ENCODE data around the gene COL9A3.
"Not testable (repeated sequence)": the region's sequence is repeated elsewhere in the genome, so short reads cannot be mapped to it uniquely, and the experiment has no call there.

The COL9A3 gene

DNA sequence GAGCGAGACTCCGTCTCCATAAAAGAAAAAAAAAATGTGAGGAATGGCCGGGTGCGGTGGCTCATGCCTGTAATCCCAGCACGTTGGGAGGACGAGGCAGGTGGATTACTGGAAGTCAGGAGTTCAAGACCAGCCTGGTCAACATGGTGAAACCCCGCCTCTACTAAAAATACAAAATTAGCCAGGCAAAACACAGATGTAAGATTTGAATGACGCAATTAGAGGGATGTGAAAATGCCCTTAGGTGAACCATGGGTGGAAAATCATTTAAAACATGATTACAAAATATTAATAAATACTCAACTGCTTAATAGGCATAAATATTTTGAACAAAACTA lies 20.9 kb downstream of the COL9A3 start:
- no peaks in the 10 kb centered on the region for H3K9me3 Mint-ChIP-seq (ENCODE audit: low read depth)
- H3K27me3 Mint-ChIP-seq = no peaks in the 10 kb centered on the region
- no peak overlapping the region for H3K4me3 Mint-ChIP-seq
- H3K36me3 Mint-ChIP-seq = no peaks in the 10 kb centered on the region
- H3K27ac Mint-ChIP-seq = no peak overlapping the region
- H3K4me1 Mint-ChIP-seq (ENCODE audit: low read depth) = peaks cover 2% of the 10 kb centered on the region

DNA sequence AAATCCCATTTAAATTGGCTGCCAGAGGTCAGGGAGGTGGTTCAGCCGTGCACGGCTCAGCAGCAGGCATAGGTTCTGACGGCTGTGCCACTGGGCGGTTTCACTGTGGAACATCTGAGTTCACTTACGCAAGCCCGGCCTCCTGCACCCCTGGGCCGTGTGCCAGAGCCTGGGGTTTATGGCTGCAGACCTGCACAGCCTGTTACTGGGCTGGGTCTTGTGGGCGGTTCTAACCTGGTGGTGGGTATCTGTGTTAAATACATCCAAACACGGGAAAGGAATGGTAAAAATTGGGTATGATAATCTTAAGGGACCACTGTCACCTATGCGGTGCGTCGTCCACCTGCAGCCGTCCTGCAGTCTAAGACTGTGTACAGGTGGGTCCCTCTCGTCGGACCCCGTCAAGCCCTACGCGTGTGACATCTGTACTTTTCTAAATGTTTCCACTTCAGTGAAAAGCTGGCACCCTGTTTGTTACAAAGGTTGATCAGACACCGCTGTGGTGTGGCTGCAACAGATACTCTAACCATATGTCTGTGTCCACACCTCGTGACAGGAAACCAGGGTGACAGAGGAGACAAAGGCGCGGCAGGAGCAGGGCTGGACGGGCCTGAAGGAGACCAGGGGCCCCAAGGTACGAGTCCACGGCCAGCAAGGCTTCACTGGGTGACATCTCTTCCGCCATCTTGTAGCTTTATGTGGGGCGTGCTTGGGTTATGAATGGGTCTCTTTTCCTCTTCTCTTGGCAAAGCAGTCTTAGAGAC lies 21.5 kb downstream of the COL9A3 start:
- Mint-ChIP-seq H3K9me3 (ENCODE audit: low read depth) (no peaks in the 10 kb centered on the region), H3K27ac (no peak overlapping the region), H3K4me1 (ENCODE audit: low read depth) (no peaks in the 10 kb centered on the region), H3K4me3 (no peak overlapping the region), H3K27me3 (no peaks in the 10 kb centered on the region), H3K36me3 (no peaks in the 10 kb centered on the region)

DNA sequence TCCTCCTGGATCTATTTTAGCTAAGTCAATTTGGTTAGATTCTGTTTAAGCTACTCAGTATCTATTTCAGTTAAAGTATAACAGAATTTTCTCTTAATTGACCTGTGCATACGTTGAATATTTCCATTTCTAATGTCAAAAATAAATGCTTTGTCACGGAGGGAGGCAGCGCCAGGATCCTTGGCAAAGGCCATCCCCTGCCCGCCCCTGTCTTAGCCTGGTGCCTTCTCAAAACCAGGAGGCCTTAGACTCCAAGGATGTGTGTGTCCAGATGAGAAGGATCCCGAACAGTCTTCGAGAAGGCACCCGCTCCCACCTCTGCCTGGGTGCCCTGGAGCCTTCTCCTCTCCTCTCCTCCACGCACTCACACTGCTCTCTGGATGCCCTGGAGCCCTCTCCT lies 22.4 kb downstream of the COL9A3 start:
- no peaks in the 10 kb centered on the region for H3K4me1 Mint-ChIP-seq (ENCODE audit: low read depth)
- no peak overlapping the region for H3K27ac Mint-ChIP-seq
- no peak overlapping the region for H3K4me3 Mint-ChIP-seq
- H3K36me3 Mint-ChIP-seq = peaks cover 3% of the 10 kb centered on the region
- H3K27me3 Mint-ChIP-seq = no peaks in the 10 kb centered on the region
- no peaks in the 10 kb centered on the region for H3K9me3 Mint-ChIP-seq (ENCODE audit: low read depth)

DNA sequence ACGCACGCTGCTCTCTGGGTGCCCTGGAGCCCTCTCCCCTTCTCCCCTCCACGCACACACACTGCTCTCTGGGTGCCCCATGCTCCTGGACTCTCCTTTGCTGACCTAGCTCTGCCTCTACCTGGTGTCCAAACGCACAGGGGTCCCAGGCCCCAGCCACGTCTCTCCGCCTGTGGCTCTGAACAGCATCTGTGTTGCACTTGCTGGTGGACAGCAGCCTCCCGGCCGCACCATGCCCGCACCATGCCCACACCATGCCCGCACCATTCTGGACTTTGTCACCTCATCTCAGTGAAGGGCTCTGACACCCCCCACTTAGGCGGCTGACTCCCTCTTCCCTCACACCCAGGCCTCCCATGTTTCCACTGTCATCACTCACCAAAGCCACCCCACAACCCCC lies 23.0 kb downstream of the COL9A3 start:
- H3K27me3 Mint-ChIP-seq = no peaks in the 10 kb centered on the region
- no peaks in the 10 kb centered on the region for H3K9me3 Mint-ChIP-seq (ENCODE audit: low read depth)
- peaks cover 3% of the 10 kb centered on the region for H3K36me3 Mint-ChIP-seq
- no peak overlapping the region for H3K27ac Mint-ChIP-seq
- H3K4me3 Mint-ChIP-seq = no peak overlapping the region
- H3K4me1 Mint-ChIP-seq (ENCODE audit: low read depth) = no peaks in the 10 kb centered on the region

DNA sequence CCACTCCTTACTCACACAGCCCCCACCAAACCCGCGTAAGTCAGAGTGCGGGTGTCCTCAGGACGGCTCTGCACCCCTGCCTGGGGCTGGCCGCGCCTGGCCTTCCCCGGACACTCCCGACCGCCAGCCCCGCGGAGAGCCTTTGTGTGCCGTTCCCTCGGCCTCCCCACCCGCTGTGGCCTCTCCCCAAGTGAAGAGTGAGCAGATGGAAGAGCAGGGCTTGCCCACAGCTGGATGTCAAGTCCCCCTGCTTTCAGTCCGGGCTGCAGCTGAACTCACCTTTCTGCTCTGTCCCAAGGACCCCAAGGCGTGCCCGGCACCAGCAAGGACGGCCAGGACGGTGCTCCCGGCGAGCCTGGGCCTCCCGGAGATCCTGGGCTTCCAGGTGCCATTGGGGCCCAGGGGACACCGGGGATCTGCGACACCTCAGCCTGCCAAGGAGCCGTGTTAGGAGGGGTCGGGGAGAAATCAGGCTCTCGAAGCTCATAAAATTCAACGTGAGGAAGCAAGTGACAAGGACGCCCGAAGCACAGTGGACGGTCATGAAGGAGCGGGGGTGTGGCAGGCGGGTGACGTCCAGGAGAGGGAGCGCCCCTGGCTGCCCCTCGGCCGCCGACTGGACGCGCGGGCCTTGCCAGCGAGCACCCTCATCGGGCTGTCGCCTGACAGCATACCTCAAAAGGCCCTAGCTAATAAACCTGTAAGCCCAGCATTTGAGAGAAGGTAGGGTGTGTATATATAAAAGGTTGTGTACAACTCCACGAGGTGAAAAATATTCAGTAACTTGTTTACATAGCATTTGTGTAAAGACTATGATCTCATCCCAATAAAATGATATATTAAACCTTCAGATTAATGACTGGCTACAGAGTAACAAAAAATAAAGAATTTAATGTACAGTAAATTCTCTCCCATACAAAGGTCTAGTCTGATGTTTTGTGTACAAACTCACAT lies 23.7 kb downstream of the COL9A3 start:
- Mint-ChIP-seq H3K27ac (no peak overlapping the region), H3K4me1 (ENCODE audit: low read depth) (no peaks in the 10 kb centered on the region), H3K9me3 (ENCODE audit: low read depth) (no peaks in the 10 kb centered on the region), H3K27me3 (no peaks in the 10 kb centered on the region), H3K36me3 (peaks cover 4% of the 10 kb centered on the region), H3K4me3 (no peak overlapping the region)

DNA sequence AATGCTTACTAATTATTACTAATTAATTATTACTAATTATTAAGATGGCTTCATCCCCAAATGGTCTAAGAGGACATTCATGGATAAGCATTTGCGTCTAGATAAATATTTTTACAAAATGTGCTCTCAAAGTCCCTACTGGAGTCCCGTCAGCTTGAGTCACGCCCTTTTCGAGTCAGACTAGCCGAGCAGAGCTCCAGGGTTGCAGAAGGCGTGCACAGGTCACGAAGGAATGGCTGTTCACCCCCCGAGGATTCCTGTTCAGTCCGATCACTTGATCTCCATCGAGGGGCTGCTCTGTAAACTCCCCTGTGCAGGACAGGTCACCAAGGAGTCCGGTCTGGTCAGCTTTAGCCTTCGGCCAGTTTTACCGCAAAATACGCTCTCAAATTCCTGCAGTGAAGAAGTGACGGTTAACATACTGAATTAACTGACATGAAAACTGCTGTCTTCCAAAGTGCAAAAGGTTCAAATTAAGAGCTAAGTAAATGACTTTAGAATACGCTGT lies 24.9 kb downstream of the COL9A3 start:
- Mint-ChIP-seq H3K4me1 (ENCODE audit: low read depth) (no peaks in the 10 kb centered on the region), H3K36me3 (peaks cover 4% of the 10 kb centered on the region), H3K27me3 (no peaks in the 10 kb centered on the region), H3K27ac (no peak overlapping the region), H3K4me3 (no peak overlapping the region), H3K9me3 (ENCODE audit: low read depth) (no peaks in the 10 kb centered on the region)

DNA sequence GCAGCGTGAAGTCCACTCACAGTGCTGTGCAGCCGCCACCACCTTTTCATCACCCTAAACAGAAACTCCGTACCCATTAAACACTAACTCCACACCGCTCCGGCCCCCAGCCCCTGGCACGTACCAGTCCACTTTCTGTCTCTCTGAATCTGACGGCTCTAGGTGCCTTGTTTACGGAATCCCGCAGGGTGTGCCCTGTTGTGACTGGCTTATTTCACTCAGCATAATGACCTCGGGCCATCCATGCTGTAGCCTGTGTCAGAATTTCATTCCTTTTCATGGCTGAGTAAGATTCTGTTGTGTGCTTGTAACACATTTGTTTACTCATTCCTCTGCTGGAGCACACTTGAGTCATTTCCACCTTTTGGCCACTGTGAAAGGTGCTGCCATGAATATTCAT lies 26.8 kb downstream of the COL9A3 start:
- Mint-ChIP-seq H3K36me3 (peaks cover 4% of the 10 kb centered on the region), H3K27me3 (no peaks in the 10 kb centered on the region), H3K9me3 (ENCODE audit: low read depth) (no peaks in the 10 kb centered on the region), H3K4me1 (ENCODE audit: low read depth) (no peaks in the 10 kb centered on the region), H3K27ac (no peak overlapping the region), H3K4me3 (no peak overlapping the region)

DNA sequence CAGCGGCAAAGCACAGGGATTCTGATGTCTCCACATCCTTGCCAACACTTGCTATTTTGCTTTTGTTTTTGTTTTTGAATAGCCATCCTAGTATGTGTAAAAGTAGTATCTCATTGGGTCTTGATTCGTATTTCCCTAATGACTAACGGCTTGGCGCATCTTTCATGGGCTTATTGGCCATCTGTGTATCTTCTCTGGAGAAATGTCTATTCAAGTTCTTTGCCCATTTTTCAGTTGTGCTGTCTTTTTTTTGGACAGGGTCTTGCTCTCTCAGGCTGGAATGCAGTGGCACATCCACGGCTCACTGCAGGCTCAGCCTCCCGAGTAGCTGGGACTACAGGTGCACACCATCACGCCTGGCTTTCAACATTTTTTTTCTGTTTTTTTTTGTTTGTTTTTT lies 27.3 kb downstream of the COL9A3 start:
- no peaks in the 10 kb centered on the region for H3K9me3 Mint-ChIP-seq (ENCODE audit: low read depth)
- H3K36me3 Mint-ChIP-seq = peaks cover 4% of the 10 kb centered on the region
- H3K27ac Mint-ChIP-seq = no peak overlapping the region
- H3K4me1 Mint-ChIP-seq (ENCODE audit: low read depth) = no peaks in the 10 kb centered on the region
- H3K4me3 Mint-ChIP-seq = no peak overlapping the region
- no peaks in the 10 kb centered on the region for H3K27me3 Mint-ChIP-seq

DNA sequence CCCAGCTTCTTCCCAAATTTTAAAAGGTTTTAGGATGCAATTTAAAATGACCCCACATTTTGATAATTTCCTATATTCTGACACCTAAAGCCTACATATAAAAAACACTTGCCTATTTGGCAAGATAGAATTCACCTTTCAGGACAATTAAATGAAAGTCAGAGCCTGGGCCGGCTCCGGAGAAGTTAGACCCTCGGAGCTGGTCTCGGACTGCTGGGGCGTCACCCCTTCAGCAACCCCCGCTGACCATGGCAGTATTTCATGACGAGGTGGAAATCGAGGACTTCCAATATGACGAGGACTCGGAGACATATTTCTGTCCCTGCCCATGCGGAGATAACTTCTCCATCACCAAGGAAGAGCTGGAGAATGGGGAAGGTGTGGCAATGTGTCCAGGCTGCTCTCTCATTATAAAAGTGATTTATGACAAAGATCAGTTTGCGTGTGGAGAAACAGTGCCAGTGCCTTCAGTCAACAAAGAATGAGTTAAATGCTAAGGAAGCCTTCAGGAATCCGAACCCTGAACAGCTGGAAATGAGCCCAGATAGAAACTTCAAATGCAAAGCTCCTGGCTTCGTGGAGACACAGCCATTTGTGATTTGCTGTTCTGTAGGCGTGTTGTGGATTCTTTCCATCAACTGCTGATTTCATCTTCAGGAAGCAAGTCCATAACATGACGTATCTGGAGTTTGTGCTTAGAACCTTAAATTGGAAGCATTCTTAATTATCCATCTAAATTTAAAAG lies 28.7 kb downstream of the COL9A3 start:
- peaks cover 8% of the 10 kb centered on the region for H3K36me3 Mint-ChIP-seq
- no peak overlapping the region for H3K27ac Mint-ChIP-seq
- H3K9me3 Mint-ChIP-seq (ENCODE audit: low read depth) = no peaks in the 10 kb centered on the region
- H3K4me1 Mint-ChIP-seq (ENCODE audit: low read depth) = no peaks in the 10 kb centered on the region
- no peaks in the 10 kb centered on the region for H3K27me3 Mint-ChIP-seq
- H3K4me3 Mint-ChIP-seq = no peak overlapping the region

DNA sequence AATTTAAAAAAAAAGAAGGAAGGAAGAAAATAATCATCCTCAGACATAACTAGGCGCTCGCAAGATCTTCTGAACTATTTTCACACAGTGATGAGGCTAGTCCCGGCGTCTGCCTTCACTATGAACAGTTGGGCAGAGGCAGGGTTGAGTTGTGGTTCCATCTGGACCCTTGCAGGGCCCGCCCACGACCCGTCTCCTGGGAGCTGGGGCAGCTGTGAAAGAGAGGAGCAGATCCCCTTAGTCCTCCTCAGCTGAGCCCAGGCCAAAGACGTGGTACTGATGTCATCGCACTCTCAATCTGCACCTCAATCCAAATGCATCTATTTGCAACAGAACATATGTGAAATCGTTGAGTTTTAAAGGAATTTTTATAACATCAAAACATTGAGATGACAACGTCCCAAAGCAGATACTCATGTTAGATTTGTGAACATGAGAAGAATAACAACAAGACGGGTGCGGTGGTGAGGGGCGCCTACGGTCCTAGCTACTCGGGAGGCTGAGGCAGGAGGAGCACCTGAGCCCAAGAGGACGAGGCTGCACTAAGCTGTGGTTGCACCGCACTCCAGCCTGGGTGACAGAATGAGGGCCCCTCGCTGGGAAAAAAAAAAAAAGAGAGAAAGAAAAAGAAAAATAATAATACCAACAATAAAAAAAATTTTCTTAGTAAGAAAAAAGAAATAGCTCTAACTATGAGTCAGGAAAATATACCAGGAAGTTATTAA lies 29.5 kb downstream of the COL9A3 start:
- no peaks in the 10 kb centered on the region for H3K27me3 Mint-ChIP-seq
- H3K9me3 Mint-ChIP-seq (ENCODE audit: low read depth) = no peaks in the 10 kb centered on the region
- no peak overlapping the region for H3K27ac Mint-ChIP-seq

DNA sequence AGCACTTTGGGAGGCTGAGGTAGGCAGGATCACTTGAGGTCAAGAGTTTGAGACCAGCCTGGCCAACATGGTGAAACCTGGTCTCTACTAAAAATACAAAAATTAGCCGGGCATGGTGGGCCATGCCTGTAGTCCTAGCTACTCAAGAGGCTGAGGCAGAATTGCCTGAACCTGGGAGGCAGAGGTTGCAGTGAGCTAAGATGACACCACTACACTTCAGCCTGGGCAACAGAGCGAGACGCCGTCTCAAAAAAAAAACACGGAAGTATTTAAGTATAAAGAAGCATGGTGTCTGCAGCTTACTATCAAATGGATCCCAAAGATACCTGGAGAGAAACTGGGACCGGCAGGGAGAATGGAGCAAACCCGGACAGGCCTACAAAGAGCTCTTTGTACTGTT lies 32.1 kb downstream of the COL9A3 start:
- not testable (repeated sequence) for H3K9me3 Mint-ChIP-seq (ENCODE audit: low read depth); H3K27me3 Mint-ChIP-seq; H3K27ac Mint-ChIP-seq; H3K4me1 Mint-ChIP-seq (ENCODE audit: low read depth); H3K4me3 Mint-ChIP-seq
- H3K36me3 Mint-ChIP-seq = peaks cover 13% of the 10 kb centered on the region

More for the DNA sequence above, 29.5 kb downstream of the COL9A3 start:
- H3K36me3 Mint-ChIP-seq = peaks cover 8% of the 10 kb centered on the region
- no peaks in the 10 kb centered on the region for H3K4me1 Mint-ChIP-seq (ENCODE audit: low read depth)
- H3K4me3 Mint-ChIP-seq = no peak overlapping the region

DNA sequence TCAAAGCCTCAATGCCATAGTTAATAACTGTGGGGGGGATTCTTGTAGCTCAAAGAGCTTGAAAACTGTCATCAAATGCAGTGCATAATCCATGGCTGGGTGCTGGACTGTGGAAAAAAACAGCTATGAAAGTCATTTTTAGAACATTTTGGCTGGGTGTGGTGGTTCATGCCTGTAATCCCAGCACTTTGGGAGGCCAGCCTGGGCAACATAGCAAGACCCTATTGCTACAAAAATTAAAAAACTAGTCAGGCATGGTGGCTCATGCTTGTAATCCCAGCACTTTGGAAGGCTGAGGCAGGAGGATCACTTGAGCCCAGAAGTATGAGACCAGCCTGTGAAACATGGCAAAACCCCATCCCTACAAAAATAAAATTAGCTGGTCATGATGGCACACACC lies 32.6 kb downstream of the COL9A3 start:
- H3K4me3 Mint-ChIP-seq = no peak overlapping the region
- H3K9me3 Mint-ChIP-seq (ENCODE audit: low read depth) = no peaks in the 10 kb centered on the region
- no peaks in the 10 kb centered on the region for H3K27me3 Mint-ChIP-seq
- H3K27ac Mint-ChIP-seq = no peak overlapping the region
- H3K36me3 Mint-ChIP-seq = peaks cover 10% of the 10 kb centered on the region
- no peaks in the 10 kb centered on the region for H3K4me1 Mint-ChIP-seq (ENCODE audit: low read depth)

DNA sequence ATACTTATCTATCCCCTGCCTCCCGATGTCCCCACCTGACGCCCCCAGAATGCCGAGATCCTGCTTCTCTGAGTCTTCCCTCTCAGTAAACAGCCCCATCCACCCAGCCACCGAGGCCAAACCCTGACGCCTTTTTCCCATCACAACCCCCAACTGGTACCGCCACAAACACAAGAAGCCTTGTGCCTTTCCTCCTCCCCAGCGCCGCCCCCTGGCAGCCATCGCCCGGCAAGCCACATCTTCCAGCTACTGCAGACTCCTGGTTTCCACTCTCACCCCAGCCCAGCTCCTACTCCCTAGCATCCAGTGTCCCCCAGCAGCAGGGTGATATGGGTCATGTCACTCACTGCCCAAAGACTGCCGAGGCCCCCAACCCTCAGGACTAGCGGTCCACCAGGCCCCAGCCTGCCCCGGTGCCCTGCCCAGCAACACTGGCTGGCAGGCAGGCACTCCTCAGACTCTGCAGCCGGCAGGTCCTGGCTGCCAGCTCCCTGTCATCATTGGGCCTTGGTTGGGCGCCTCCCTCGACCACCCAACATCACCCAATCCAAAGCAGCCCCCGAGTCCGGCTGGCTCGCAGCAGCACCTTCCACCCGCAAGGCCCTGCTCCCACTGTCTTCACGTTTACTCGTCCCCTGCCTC lies 33.6 kb downstream of the COL9A3 start:
- H3K36me3 Mint-ChIP-seq = peaks cover 12% of the 10 kb centered on the region
- H3K9me3 Mint-ChIP-seq (ENCODE audit: low read depth) = no peaks in the 10 kb centered on the region
- no peaks in the 10 kb centered on the region for H3K4me1 Mint-ChIP-seq (ENCODE audit: low read depth)
- no peak overlapping the region for H3K4me3 Mint-ChIP-seq
- H3K27ac Mint-ChIP-seq = no peak overlapping the region
- no peaks in the 10 kb centered on the region for H3K27me3 Mint-ChIP-seq

DNA sequence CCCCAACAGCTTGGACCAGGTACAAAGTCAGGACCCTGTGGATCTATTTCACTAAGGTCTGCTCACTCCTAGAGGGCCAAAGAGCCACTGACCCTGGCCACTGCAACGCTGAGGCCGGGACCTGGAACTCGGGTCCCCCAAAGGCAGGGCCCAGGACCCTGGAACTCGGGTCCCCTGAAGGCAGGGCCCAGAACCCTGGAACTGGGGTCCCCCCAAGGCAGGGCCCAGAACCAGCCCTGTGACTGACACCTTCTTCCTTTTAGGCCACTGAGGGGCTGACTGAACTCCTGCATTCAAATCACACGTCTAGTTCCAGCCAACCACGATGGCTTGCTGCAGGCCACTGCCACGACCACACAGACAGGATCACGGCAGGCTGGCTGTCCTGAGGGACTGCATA lies 35.3 kb downstream of the COL9A3 start:
- Mint-ChIP-seq H3K36me3 (peaks cover 13% of the 10 kb centered on the region), H3K27ac (no peak overlapping the region), H3K9me3 (ENCODE audit: low read depth) (no peaks in the 10 kb centered on the region), H3K4me1 (ENCODE audit: low read depth) (no peaks in the 10 kb centered on the region), H3K4me3 (no peak overlapping the region), H3K27me3 (no peaks in the 10 kb centered on the region)

Data from activated naive CD8-positive, alpha-beta T cell (primary cell).